ENCODE measurements around the gene SCYGR7. TPM values are rescaled to one million over a fixed set of nuclear protein-coding genes. Genes with fewer than 3 reads are reported as not detected.

Gene SCYGR7
- total and polyA plus RNA-seq, 10 of the 15 experiments (the other 5 are each of a cell fraction or from before 2014, with no cell fraction given) = not detected

DNA sequence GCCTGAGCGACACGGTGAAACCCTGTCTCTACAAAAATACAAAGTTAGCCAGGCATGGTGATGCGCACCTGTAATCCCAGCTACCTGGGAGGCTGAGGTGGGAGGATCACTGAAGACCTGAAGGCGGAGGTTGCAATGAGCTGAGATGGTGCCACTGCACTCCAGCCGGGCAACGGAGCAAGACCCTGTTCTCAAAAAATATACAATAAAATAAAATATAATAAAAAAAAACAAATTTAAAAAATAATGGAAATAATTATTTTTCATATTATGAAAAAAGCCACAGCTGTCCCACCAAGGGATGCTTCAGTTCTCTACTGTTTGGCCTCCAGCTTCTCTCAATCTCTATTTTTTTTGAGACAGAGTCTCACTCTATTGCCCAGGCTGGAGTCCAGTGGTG, 20.7 kb upstream of the SCYGR7 start (continued):
- no peak for TF ChIP-seq BCLAF1 (IDR thresholded peaks at IDR 0.05)

- no peaks in the 10 kb centered on the region for H3K36me3 ChIP-seq (ENCODE audit: control insufficient read depth in 2 of 2, insufficient read depth in 2 of 2, low read length in 1 of 2)
- H3K4me1 ChIP-seq (ENCODE audit: control insufficient read depth, insufficient read depth, low read length) = no peaks in the 10 kb centered on the region
- in situ Hi-C loops (cut with MboI) (no loop called here), intact Hi-C loops (cut with micrococcal nuclease; ENCODE audit: unreplicated experiment) (no loop called here)
- H2AFZ ChIP-seq (ENCODE audit: control insufficient read depth, low read depth, low read length) = no peak overlapping the region
- SMC1A ChIA-PET (ENCODE audit: uncharacterized antibody, unreplicated experiment) = interaction anchor here (0.7 kb wide), 1 partner anchor 55 kb away, joined by 3 read pairs; no protein-coding TSS in a partner anchor
- no peak for DNase-seq (ENCODE audit: low read depth, low spot score)
- no peak for FAIRE-seq
- no TSS peak for BruUV-seq (replicated peaks)
- H3K27me3 ChIP-seq (replicated peaks in 1 of 2; ENCODE audit: control insufficient read depth in 2 of 2, insufficient read depth in 2 of 2, low read length in 1 of 2) = peaks cover 0 to 2% of the 10 kb centered on the region in 2 experiments; a peak in 1 of 4 replicates
- RAD21 ChIA-PET (ENCODE audit: unreplicated experiment) = no interaction called here
- no peak overlapping the region for H3K4me2 ChIP-seq (ENCODE audit: control insufficient read depth, insufficient read depth)
- no peak overlapping the region for H3K9ac ChIP-seq (ENCODE audit: control insufficient read depth, insufficient read depth, low read length)
- H3K79me2 ChIP-seq (ENCODE audit: control insufficient read depth, insufficient read depth, low read length) = no peaks in the 10 kb centered on the region
- H3K27ac ChIP-seq (ENCODE audit: control insufficient read depth, insufficient read depth) = no peak overlapping the region
- H3K9me3 ChIP-seq (replicated peaks; ENCODE audit: control insufficient read depth, insufficient read depth, low read length) = no peaks in the 10 kb centered on the region
- CTCF ChIA-PET = no interaction called here
- H3K4me3 ChIP-seq = no peak overlapping the region
- H4K20me1 ChIP-seq (ENCODE audit: control insufficient read depth, insufficient read depth) = no peaks in the 10 kb centered on the region
- WGBS (ENCODE audit: insufficient coverage, insufficient replicate concordance, low lambda C conversion rate, missing lambda C conversion rate) = 65% methylated on average over 7 of the region's 7 CpGs
- POLR2A ChIA-PET = no interaction called here
- no peak for ATAC-seq
- TF ChIP-seq MEF2B (IDR thresholded peaks at IDR 0.05; ENCODE audit: partially characterized antibody, poor library complexity, severe bottlenecking) = no peak
- no peak for TF ChIP-seq ZNF687 (IDR thresholded peaks at IDR 0.05)
- no peak for TF ChIP-seq STAT1 (conservative IDR thresholded peaks at IDR 0.05)
- no peak for TF ChIP-seq SMAD5 (IDR thresholded peaks at IDR 0.05; ENCODE audit: low read depth)
- no peak for TF ChIP-seq ZBTB11 (CRISPR knock-in tag; IDR thresholded peaks at IDR 0.05)
- TF ChIP-seq EED (IDR thresholded peaks at IDR 0.05; ENCODE audit: low read depth) = no peak
- TF ChIP-seq CBX3 (IDR thresholded peaks at IDR 0.05; ENCODE audit: borderline replicate concordance, low read depth) = no peak
Observed at GRCh38 chr2:227710986-227711385, 17.1 kb upstream of the SCYGR7 start.

Measured in GM12878 (cell line).